Activated CD4-positive, alpha-beta T cell treated with anti-CD3 and anti-CD28 coated beads, Interleukin-2, amount 50 U/mL, for 24 hours (primary cell): ENCODE measurements around the gene RIPK4.
"Not testable (repeated sequence)": the region's sequence is repeated elsewhere in the genome, so short reads cannot be mapped to it uniquely, and the experiment has no call there.

Source experiments
- DNase-seq, 2 donors: peaks; one replicate each; pipeline ENCODE4 v3.0.0-alpha.2; 2020; ENCODE audit warnings: low read depth in 1 of 2, low spot score in 1 of 2

The RIPK4 gene

DNA sequence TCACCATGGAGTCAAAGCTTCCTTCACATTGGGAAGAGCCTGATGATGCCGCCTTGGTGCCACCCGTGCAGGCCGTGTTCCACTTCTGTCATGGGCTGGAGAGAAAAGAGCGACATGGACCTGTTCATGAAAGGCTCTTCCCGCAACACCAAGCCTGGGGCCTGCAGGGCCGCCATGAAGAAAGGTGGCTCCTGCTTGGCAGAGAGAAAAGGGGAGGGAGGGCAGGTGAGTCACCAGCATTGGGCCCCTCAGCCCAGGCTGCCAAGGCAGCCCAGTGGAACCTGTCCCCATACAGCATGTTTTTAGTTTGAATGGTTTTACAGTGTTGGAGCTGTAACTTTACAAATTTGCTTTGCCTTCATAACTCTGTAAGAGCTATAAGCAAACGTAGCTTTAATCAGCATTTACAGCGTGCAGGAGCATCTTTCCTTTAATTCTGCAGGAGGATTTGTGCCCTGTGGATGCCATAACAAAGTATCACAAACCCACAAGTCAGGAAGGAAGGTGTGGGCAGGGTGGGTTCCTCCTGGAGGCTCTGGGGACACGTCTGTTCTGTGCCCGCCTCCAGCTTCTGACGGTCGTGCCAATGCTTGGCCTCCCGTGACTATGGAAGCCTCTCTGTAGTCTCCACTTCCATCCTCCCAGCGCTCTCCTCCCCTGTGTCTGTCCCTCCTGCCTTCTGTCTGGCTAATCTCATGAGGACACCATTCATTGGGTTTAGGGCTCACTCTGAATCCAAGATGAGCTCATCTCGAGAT, 49.1 kb downstream of the RIPK4 start:
- no peak for DNase-seq

DNA sequence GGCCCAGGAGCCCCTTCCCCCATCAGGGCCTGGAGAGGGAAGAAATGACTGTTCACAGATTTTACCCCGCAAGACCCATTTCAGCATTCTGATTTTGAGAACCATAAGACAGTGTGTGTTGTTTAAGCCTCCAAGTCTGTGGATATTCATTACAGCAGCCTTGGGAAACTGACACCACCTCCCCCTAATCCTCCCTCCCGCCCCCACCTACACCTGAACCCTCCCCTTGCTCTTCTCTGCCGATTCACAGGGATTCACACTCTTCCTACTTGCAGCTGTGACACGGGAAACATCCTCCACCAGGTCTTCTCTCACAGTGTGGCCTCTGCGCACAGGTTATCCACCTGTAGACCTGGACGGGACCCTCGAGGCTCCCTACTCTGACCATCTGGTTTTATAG, 50.1 kb downstream of the RIPK4 start:
- no peak for DNase-seq

DNA sequence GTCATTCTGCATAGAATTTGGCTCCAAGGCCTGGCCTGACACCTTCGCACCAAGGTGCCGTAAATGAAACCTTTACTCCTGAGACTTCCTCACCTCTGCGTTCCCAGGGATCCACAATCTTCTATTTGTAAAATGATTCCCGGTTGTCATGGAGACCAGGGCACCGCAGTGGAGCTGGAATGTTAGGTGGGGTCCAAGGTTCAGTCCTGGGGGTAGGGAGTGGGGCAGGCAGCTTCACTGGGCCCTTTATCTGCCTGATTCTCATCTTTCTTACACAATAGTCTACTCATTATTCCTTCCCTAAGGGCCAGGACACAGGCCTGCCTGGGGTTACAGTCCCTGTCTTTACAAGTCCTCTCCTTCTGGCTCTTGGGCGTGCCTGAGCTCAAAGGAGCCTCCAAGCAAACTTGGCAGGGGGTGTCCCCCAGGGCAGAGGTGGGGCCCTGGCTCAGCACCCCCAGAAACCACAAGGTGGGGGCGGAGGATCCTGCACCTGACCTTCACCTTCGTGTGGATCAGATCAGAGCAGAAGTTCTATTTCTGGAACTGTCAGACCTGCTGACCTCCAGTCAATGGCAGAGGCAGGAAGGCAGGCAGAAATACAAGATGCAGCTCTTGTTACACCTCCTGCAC, 51.1 kb downstream of the RIPK4 start:
- no peak for DNase-seq

DNA sequence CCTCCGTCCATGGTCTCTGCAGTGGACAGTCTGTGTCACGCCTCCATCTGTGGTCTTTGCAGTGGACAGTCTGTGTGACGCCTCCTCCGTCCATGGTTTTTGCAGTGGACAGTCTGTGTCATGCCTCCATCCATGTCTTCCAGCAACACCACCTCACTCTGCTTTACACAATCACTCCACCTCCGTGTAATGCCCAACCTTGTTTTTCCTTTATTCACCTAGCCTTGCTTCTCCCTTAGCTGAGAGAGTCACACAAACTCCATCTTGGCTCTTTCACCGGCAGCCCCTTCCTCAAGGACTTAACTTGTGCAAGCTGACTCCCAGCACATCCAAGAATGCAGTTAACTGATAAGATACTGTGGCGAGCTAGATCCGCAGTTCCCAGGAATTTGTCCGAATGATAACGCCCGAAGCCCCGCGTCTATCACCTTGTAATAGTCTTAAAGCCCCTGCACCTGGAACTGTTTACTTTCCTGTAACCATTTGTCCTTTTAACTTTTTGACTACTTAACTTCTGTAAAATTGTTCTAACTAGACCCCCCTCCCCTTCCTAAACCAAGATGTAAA, 52.5 kb downstream of the RIPK4 start:
- not testable (repeated sequence) for DNase-seq

DNA sequence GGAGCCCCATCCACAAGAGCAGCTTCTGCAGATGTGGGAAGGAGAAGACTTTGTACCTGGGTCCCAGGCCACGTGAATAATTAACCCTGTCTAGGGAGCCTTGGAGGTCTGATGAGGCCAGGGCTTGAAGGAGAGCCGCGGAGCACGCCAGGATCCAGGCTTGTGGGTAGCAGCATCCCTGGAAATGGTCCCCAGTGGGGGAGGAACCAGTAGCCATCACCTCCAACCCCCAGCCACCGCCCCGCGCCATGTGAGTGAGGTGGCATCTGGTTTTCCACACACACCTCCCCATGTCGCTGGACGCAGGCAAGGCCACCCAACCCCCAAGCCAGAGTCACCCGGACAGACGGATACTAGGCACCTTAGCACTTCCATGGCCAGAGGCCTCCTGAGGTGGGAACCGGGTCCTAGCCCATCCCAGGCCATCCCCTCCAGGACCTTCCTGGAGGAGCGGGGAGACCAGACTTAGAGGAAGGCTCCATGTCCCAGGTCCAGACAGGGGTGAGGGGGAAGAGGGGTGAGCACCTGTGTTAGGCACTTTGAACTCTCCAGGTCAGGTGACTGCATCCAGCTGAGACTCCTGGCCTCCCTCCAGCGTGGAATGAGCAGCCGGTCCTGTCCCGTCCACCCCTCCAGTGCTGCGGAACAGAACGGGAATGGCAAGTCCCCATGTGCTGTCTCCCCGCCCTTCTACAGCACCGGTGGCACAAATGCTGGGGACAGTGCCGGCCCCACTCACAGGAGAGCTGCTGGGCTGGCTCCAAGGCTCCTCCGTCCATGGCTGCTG, 53.2 kb downstream of the RIPK4 start:
- no peak for DNase-seq

- DNase-seq = no peak
These were observed 54.1 kb downstream of the RIPK4 start for GRCh38 chr21:41712730-41713129.

DNA sequence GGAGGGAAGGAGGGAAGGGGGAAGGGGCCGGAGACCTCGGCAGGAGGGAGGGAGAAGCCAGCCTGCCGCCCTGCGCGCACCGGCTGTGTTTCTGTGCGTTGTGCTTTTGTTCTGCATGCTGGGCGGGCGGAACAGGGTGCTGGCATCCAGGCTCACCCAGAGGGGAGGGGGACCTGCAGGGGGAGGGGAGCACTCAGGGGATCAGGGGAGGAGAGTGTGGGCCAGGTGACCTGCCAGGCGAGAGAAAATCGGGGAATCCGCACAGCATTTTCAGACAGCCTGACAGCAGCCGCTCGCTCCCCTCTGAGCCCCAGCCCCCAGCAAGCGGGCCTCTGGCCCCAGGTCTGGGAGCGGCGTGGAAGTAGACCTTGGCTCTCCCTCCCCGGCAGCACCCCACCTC, 54.7 kb downstream of the RIPK4 start:
- no peak for DNase-seq

DNA sequence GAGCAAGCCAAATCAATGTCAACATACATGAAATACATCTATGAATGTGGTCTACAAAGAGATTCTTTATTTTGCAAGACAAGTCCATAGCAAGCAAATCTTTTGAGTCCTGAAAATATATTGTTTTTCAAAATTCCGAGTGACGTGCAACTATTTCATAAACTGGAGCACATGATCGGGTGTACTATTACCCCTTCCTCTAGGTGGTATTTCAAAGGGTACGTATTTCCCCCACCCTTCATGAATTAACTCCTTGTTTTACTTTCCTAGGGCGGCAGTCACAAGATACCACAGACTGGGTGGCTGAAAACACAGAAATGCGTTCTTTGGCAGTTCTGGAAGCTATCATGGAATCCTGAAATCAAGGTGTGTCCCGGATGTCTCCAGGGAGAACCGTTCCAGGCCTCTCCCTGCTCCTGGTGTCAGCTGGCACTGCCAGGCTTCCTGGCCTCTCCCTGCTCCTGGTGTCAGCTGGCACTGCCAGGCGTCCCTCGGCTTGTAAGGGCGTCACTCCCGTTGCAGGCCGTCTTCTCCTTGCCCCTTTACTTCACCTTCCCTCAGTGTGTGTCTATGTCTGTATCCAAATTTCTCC, 55.3 kb downstream of the RIPK4 start:
- no peak for DNase-seq

DNA sequence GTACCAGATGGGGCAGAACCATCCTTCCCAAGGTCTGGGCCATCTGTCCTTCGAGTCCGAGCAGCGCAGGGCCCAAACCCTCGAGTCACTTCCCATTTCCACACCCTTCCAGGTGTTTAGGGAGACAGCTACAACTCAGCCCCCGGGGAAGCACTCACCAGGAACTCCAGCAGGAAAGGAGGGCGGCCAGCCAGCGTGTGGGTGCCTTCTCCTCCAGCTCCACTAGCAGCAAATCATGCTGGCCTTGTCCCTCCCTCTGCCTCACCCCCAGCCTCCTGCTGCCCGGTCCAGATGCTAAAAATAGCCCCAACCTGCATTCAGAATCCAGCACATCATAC, 56.1 kb downstream of the RIPK4 start:
- no peak for DNase-seq

GRCh38 chr21:41709965-41710822, 56.7 kb downstream of the RIPK4 start:
- no peak for DNase-seq

- no peak for DNase-seq
These were observed 57.7 kb downstream of the RIPK4 start for GRCh38 chr21:41709166-41709565.

- DNase-seq = no peak
These were observed 58.9 kb downstream of the RIPK4 start for GRCh38 chr21:41707960-41708330.

DNA sequence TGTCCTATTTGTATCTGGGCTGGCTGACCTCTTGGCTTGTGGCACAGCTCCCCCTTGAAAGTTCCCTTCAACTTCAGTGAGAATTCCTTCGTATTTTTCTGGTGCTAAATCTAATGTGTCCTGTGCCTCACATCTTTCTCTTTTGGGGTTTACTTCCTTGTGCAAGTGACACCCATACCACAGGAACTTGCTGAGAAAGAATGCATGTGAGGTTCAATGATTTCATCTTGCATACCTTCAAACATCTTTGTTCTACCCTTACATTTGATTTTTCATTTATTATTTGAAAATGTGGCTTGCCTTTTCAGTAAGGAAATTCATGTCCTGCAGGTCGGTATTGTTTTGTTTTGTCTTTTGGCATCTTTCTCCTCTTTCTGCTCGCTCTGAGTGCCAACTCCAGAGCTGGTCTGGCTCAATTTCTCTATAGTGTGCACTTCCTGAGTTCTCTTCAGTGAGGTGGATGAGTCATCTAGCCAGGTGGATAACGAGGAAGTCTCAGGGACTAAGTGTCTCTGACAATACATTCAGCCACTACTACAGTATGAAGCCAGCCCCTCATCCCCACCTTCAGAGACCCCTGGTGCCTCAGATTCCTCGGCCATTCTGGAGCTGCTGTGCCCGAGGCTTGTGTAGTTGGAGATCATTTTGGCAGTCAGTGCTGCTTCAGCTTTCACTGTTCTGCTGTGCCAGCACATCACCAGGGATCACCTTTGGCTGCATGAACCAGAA, 59.5 kb downstream of the RIPK4 start:
- no peak for DNase-seq

GRCh38 chr21:41706678-41707077, 60.2 kb downstream of the RIPK4 start:
- DNase-seq = no peak

DNA sequence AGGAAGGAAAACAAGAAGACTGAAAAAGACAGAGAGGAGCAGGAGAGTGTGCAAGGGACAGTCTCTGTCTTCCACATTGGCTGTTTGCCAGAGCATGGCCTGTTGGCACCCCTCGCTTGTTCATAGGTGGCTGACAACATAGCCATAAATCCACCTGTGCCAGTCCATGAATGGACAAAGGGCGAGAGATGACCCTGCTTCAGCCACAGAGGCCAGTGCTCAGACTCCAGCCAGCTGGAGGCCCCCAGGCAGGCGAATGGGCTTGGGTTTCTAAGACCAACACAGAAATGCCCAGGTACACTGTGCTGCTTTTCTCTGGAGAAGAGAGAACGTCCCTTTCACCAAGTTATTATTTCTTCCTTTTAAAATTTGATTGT, 60.6 kb downstream of the RIPK4 start:
- no peak for DNase-seq

GRCh38 chr21:41705546-41706262, 61.1 kb downstream of the RIPK4 start:
- DNase-seq = no peak

- no peak for DNase-seq
These were observed 62.9 kb downstream of the RIPK4 start for GRCh38 chr21:41703857-41704501.

GRCh38 chr21:41701749-41702148, 65.1 kb downstream of the RIPK4 start:
- no peak for DNase-seq

- DNase-seq = no peak
These were observed 67.5 kb downstream of the RIPK4 start for GRCh38 chr21:41699311-41699710.
